ENCODE data around the gene KLF11.

The KLF11 gene

GRCh38 chr2:10078001-10078400 lies 34.7 kb downstream of the KLF11 start:
- H3K4me1 ChIP-seq (ENCODE audit: control insufficient read depth, insufficient read depth, low read length): peaks cover 45% of the 10 kb centered on the region
- peak overlapping the region; percentile 92 for H3K27ac ChIP-seq (ENCODE audit: low read length)
- H3K27me3 ChIP-seq (ENCODE audit: control insufficient read depth in 1 of 2, insufficient read depth in 2 of 2, low read length in 2 of 2): no peaks in the 10 kb centered on the region
- H3K36me3 ChIP-seq (ENCODE audit: control insufficient read depth in 2 of 2, insufficient read depth in 2 of 2, low read length in 2 of 2): peaks cover 0 to 5% of the 10 kb centered on the region in 2 donors
- no peak overlapping the region for H3K9ac ChIP-seq (ENCODE audit: low read length in 2 of 2)
- no peaks in the 10 kb centered on the region for H3K9me3 ChIP-seq (ENCODE audit: control insufficient read depth in 2 of 2, low read length in 2 of 2)
- peak overlapping the region; percentile 78 for H3K4me3 ChIP-seq (ENCODE audit: low read length in 2 of 2)

GRCh38 chr2:10078704-10079265 lies 35.4 kb downstream of the KLF11 start:
- H3K9me3 ChIP-seq (ENCODE audit: control insufficient read depth in 2 of 2, low read length in 2 of 2): no peaks in the 10 kb centered on the region
- peak overlapping the region; percentile 83 to 88 for H3K9ac ChIP-seq (ENCODE audit: low read length in 2 of 2)
- peak overlapping the region; percentile 78 for H3K4me3 ChIP-seq (ENCODE audit: low read length in 2 of 2)
- peaks cover 45% of the 10 kb centered on the region for H3K4me1 ChIP-seq (ENCODE audit: control insufficient read depth, insufficient read depth, low read length)
- no peaks in the 10 kb centered on the region for H3K27me3 ChIP-seq (ENCODE audit: control insufficient read depth in 1 of 2, insufficient read depth in 2 of 2, low read length in 2 of 2)
- peak overlapping the region; percentile 92 for H3K27ac ChIP-seq (ENCODE audit: low read length)
- H3K36me3 ChIP-seq (ENCODE audit: control insufficient read depth in 2 of 2, insufficient read depth in 2 of 2, low read length in 2 of 2): peaks cover 0 to 5% of the 10 kb centered on the region in 2 donors

GRCh38 chr2:10079266-10079869 lies 36.0 kb downstream of the KLF11 start:
- Histone ChIP-seq H3K4me3 (ENCODE audit: low read length in 2 of 2) (peak overlapping the region; percentile 78), H3K9ac (ENCODE audit: low read length in 2 of 2) (peak overlapping the region; percentile 83 to 88)

GRCh38 chr2:10079870-10080535 lies 36.7 kb downstream of the KLF11 start, which contains the start of gene CYS1:
CYS1 (minus strand) TSS chr2:10080411; CDS start chr2:10080223, 188 bp downstream.
- Histone ChIP-seq H3K36me3 (ENCODE audit: control insufficient read depth in 2 of 2, insufficient read depth in 2 of 2, low read length in 2 of 2) (peaks cover 0 to 5% of the 10 kb centered on the region in 2 donors), H3K9ac (ENCODE audit: low read length in 2 of 2) (peak within 1 kb of the TSS; percentile 83 to 88), H3K4me1 (ENCODE audit: control insufficient read depth, insufficient read depth, low read length) (peaks cover 45% of the 10 kb centered on the region), H3K9me3 (ENCODE audit: control insufficient read depth in 2 of 2, low read length in 2 of 2) (no peaks in the 10 kb centered on the region), H3K4me3 (ENCODE audit: low read length in 2 of 2) (peak within 1 kb of the TSS; percentile 78), H3K27me3 (ENCODE audit: control insufficient read depth in 1 of 2, insufficient read depth in 2 of 2, low read length in 2 of 2) (no peaks in the 10 kb centered on the region), H3K27ac (ENCODE audit: low read length) (peak within 1 kb of the TSS; percentile 92)

More at GRCh38 chr2:10079266-10079869, 36.0 kb downstream of the KLF11 start:
- no peaks in the 10 kb centered on the region for H3K9me3 ChIP-seq (ENCODE audit: control insufficient read depth in 2 of 2, low read length in 2 of 2)
- H3K27me3 ChIP-seq (ENCODE audit: control insufficient read depth in 1 of 2, insufficient read depth in 2 of 2, low read length in 2 of 2): no peaks in the 10 kb centered on the region
- peak overlapping the region; percentile 92 for H3K27ac ChIP-seq (ENCODE audit: low read length)
- H3K36me3 ChIP-seq (ENCODE audit: control insufficient read depth in 2 of 2, insufficient read depth in 2 of 2, low read length in 2 of 2): peaks cover 0 to 5% of the 10 kb centered on the region in 2 donors
- H3K4me1 ChIP-seq (ENCODE audit: control insufficient read depth, insufficient read depth, low read length): peaks cover 43% of the 10 kb centered on the region

- no peaks in the 10 kb centered on the region for H3K9me3 ChIP-seq (ENCODE audit: control insufficient read depth in 2 of 2, low read length in 2 of 2)
- H3K4me3 ChIP-seq (ENCODE audit: low read length in 2 of 2): peak overlapping the region; percentile 36 to 78
- H3K9ac ChIP-seq (ENCODE audit: low read length in 2 of 2): peak overlapping the region; percentile 62 to 70
- peak overlapping the region; percentile 80 for H3K27ac ChIP-seq (ENCODE audit: low read length)
- H3K36me3 ChIP-seq (ENCODE audit: control insufficient read depth in 2 of 2, insufficient read depth in 2 of 2, low read length in 2 of 2): no peaks in the 10 kb centered on the region
- H3K27me3 ChIP-seq (ENCODE audit: control insufficient read depth in 1 of 2, insufficient read depth in 2 of 2, low read length in 2 of 2): no peaks in the 10 kb centered on the region
- peaks cover 45% of the 10 kb centered on the region for H3K4me1 ChIP-seq (ENCODE audit: control insufficient read depth, insufficient read depth, low read length)
These were observed 37.4 kb downstream of the KLF11 start for GRCh38 chr2:10080536-10081304.

- H3K4me1 ChIP-seq (ENCODE audit: control insufficient read depth, insufficient read depth, low read length): peaks cover 45% of the 10 kb centered on the region
- H3K9ac ChIP-seq (ENCODE audit: low read length in 2 of 2): peak overlapping the region in 1 of 2 donors; percentile 2
- no peaks in the 10 kb centered on the region for H3K27me3 ChIP-seq (ENCODE audit: control insufficient read depth in 1 of 2, insufficient read depth in 2 of 2, low read length in 2 of 2)
- H3K9me3 ChIP-seq (ENCODE audit: control insufficient read depth in 2 of 2, low read length in 2 of 2): no peaks in the 10 kb centered on the region
- peak overlapping the region; percentile 35 to 36 for H3K4me3 ChIP-seq (ENCODE audit: low read length in 2 of 2)
- peak overlapping the region; percentile 55 for H3K27ac ChIP-seq (ENCODE audit: low read length)
- H3K36me3 ChIP-seq (ENCODE audit: control insufficient read depth in 2 of 2, insufficient read depth in 2 of 2, low read length in 2 of 2): no peaks in the 10 kb centered on the region
These were observed 39.7 kb downstream of the KLF11 start for GRCh38 chr2:10083046-10083445.

- peaks cover 38% of the 10 kb centered on the region for H3K4me1 ChIP-seq (ENCODE audit: control insufficient read depth, insufficient read depth, low read length)
- no peaks in the 10 kb centered on the region for H3K36me3 ChIP-seq (ENCODE audit: control insufficient read depth in 2 of 2, insufficient read depth in 2 of 2, low read length in 2 of 2)
- no peaks in the 10 kb centered on the region for H3K9me3 ChIP-seq (ENCODE audit: control insufficient read depth in 2 of 2, low read length in 2 of 2)
- H3K9ac ChIP-seq (ENCODE audit: low read length in 2 of 2): peak overlapping the region in 1 of 2 donors; percentile 2
- H3K4me3 ChIP-seq (ENCODE audit: low read length in 2 of 2): peak overlapping the region; percentile 35 to 36
- no peaks in the 10 kb centered on the region for H3K27me3 ChIP-seq (ENCODE audit: control insufficient read depth in 1 of 2, insufficient read depth in 2 of 2, low read length in 2 of 2)
- peak overlapping the region; percentile 55 for H3K27ac ChIP-seq (ENCODE audit: low read length)
These were observed 40.4 kb downstream of the KLF11 start for GRCh38 chr2:10083692-10084211.

GRCh38 chr2:10084223-10084865 lies 41.0 kb downstream of the KLF11 start:
- H3K27ac ChIP-seq (ENCODE audit: low read length): no peak overlapping the region
- H3K27me3 ChIP-seq (ENCODE audit: control insufficient read depth in 1 of 2, insufficient read depth in 2 of 2, low read length in 2 of 2): no peaks in the 10 kb centered on the region

GRCh38 chr2:10085043-10085667 lies 41.8 kb downstream of the KLF11 start:
- Histone ChIP-seq H3K27me3 (ENCODE audit: control insufficient read depth in 1 of 2, insufficient read depth in 2 of 2, low read length in 2 of 2) (no peaks in the 10 kb centered on the region), H3K4me3 (ENCODE audit: low read length in 2 of 2) (no peak overlapping the region), H3K27ac (ENCODE audit: low read length) (no peak overlapping the region), H3K36me3 (ENCODE audit: control insufficient read depth in 2 of 2, insufficient read depth in 2 of 2, low read length in 2 of 2) (no peaks in the 10 kb centered on the region), H3K9ac (ENCODE audit: low read length in 2 of 2) (no peak overlapping the region), H3K4me1 (ENCODE audit: control insufficient read depth, insufficient read depth, low read length) (peaks cover 31% of the 10 kb centered on the region), H3K9me3 (ENCODE audit: control insufficient read depth in 2 of 2, low read length in 2 of 2) (no peaks in the 10 kb centered on the region)

More at GRCh38 chr2:10084223-10084865, 41.0 kb downstream of the KLF11 start:
- Histone ChIP-seq H3K4me1 (ENCODE audit: control insufficient read depth, insufficient read depth, low read length) (peaks cover 32% of the 10 kb centered on the region), H3K9ac (ENCODE audit: low read length in 2 of 2) (no peak overlapping the region), H3K4me3 (ENCODE audit: low read length in 2 of 2) (no peak overlapping the region), H3K36me3 (ENCODE audit: control insufficient read depth in 2 of 2, insufficient read depth in 2 of 2, low read length in 2 of 2) (no peaks in the 10 kb centered on the region), H3K9me3 (ENCODE audit: control insufficient read depth in 2 of 2, low read length in 2 of 2) (no peaks in the 10 kb centered on the region)

All from stomach smooth muscle (tissue), 2 donors.